Activated CD8-positive, alpha-beta T cell treated with anti-CD3 and anti-CD28 coated beads for 36 hours (primary cell): ENCODE measurements around the gene SPC25. TPM values are rescaled to one million over a fixed set of nuclear protein-coding genes. Genes with fewer than 3 reads are reported as not detected.

ENCODE experiments used
- ATAC-seq: fragments of 200-7000 bp; cut with Tn5 transposase; one replicate; pipeline ENCODE4 v1.10.0; 2021; ENCODE audit warnings: mild to moderate bottlenecking, moderate library complexity
- CTCF ChIA-PET: fragments of 350-600 bp; sonication (Branson Sonifier 250); formaldehyde crosslinking; loops from one replicate; lab custom pipeline; 2021; ENCODE audit warnings: antibody characterized with exemption; lab: Charles Lee
- POLR2A ChIA-PET: fragments of 350-600 bp; sonication (Branson Sonifier 250); formaldehyde crosslinking; loops from one replicate; lab custom pipeline; 2021; ENCODE audit warnings: antibody characterized with exemption; lab: Charles Lee
- DNase-seq: peaks from one replicate; pipeline ENCODE4 v3.0.0-alpha.2; 2020
- H3K27ac Mint-ChIP-seq: one replicate; pipeline ENCODE4 v1.8.0; 2021; ENCODE audit warnings: mild to moderate bottlenecking, mixed read lengths
- H3K27me3 Mint-ChIP-seq: one replicate; pipeline ENCODE4 v1.8.0; 2021; ENCODE audit warnings: mixed read lengths
- H3K36me3 Mint-ChIP-seq: one replicate; pipeline ENCODE4 v1.8.0; 2021; ENCODE audit warnings: low read depth, mixed read lengths
- H3K4me1 Mint-ChIP-seq: one replicate; pipeline ENCODE4 v1.8.0; 2021; ENCODE audit warnings: low read depth, mixed read lengths
- H3K4me3 Mint-ChIP-seq: one replicate; pipeline ENCODE4 v1.8.0; 2021; ENCODE audit warnings: mild to moderate bottlenecking, moderate library complexity, mixed read lengths
- H3K9me3 Mint-ChIP-seq: one replicate; pipeline ENCODE4 v1.8.0; 2021; ENCODE audit warnings: mixed read lengths
- CTCF ChIP-seq: fragments of 200-600 bp; IDR thresholded peaks from one replicate; pipeline ENCODE4 v1.8.0; 2022; ENCODE audit warnings: antibody characterized with exemption, mild to moderate bottlenecking
- intact Hi-C: fragments of 100-400 bp; cut with micrococcal nuclease; formaldehyde crosslinking; loops from one replicate; pipeline ENCODE4 v1.10.0; 2022
- total RNA-seq, 2 experiments: library from RNA; stranded (reverse); gene quantifications; one replicate each; pipeline ENCODE4 v1.2.3, GENCODE V29; 2021

Gene SPC25
- total RNA-seq, 2 experiments from 2014 or later, result 32.0 to 35.6 TPM

GRCh38 chr2:168926621-168927386, 36.6 kb upstream of the SPC25 start:
- TF ChIP-seq CTCF, result no peak
- Mint-ChIP-seq H3K4me3 (no peak overlapping the region), H3K9me3 (no peaks in the 10 kb centered on the region), H3K36me3 (no peaks in the 10 kb centered on the region), H3K4me1 (no peaks in the 10 kb centered on the region), H3K27me3 (peaks cover 17% of the 10 kb centered on the region), H3K27ac (no peak overlapping the region)
- DNase-seq (no peak), ATAC-seq (no peak)
- intact Hi-C loops, result no loop called here
- POLR2A ChIA-PET, result no interaction called here
- CTCF ChIA-PET, result interaction anchor here (0.5 kb wide), 1 partner anchor 137 kb away, joined by 3 read pairs; no protein-coding TSS in a partner anchor

- peak; percentile 86 for TF ChIP-seq CTCF
- H3K4me3 Mint-ChIP-seq, result no peak overlapping the region
- H3K4me1 Mint-ChIP-seq, result peaks cover 11% of the 10 kb centered on the region
- CTCF ChIA-PET, result interaction anchor here (0.7 to 5.2 kb wide), 14 partner anchors 9 to 574 kb away, joined by 3 to 29 read pairs (median 4); no protein-coding TSS in a partner anchor
- intact Hi-C loops, result loop anchor here (2.0 to 5.0 kb wide), 2 partner anchors 148 to 574 kb away; no protein-coding TSS in a partner anchor
- H3K36me3 Mint-ChIP-seq, result peaks cover 2% of the 10 kb centered on the region
- H3K9me3 Mint-ChIP-seq, result no peaks in the 10 kb centered on the region
- POLR2A ChIA-PET, result no interaction called here
- no peak overlapping the region for H3K27ac Mint-ChIP-seq
- H3K27me3 Mint-ChIP-seq, result peaks cover 12% of the 10 kb centered on the region
- peak; percentile 34 for ATAC-seq
- no peak for DNase-seq
Measured at GRCh38 chr2:168920504-168921157, 30.4 kb upstream of the SPC25 start.

GRCh38 chr2:168916331-168916675, 26.1 kb upstream of the SPC25 start:
- intact Hi-C loops, result no loop called here
- H3K9me3 Mint-ChIP-seq, result peaks cover 7% of the 10 kb centered on the region

GRCh38 chr2:168915441-168916330, 25.5 kb upstream of the SPC25 start:
- TF ChIP-seq CTCF, result no peak
- peaks cover 4% of the 10 kb centered on the region for H3K36me3 Mint-ChIP-seq
- DNase-seq (peak; percentile 9), ATAC-seq (peak; percentile 61)
- intact Hi-C loops, result no loop called here
- H3K27ac Mint-ChIP-seq, result no peak overlapping the region
- peaks cover 26% of the 10 kb centered on the region for H3K27me3 Mint-ChIP-seq
- ChIA-PET CTCF (no interaction called here), POLR2A (no interaction called here)
- peaks cover 7% of the 10 kb centered on the region for H3K9me3 Mint-ChIP-seq
- no peak overlapping the region for H3K4me3 Mint-ChIP-seq
- peaks cover 19% of the 10 kb centered on the region for H3K4me1 Mint-ChIP-seq

More at GRCh38 chr2:168916331-168916675, 26.1 kb upstream of the SPC25 start:
- no peak for TF ChIP-seq CTCF
- DNase-seq (no peak), ATAC-seq (no peak)
- POLR2A ChIA-PET, result no interaction called here
- CTCF ChIA-PET, result no interaction called here
- Mint-ChIP-seq H3K4me3 (no peak overlapping the region), H3K4me1 (peaks cover 19% of the 10 kb centered on the region), H3K27me3 (peaks cover 28% of the 10 kb centered on the region), H3K27ac (no peak overlapping the region), H3K36me3 (peaks cover 4% of the 10 kb centered on the region)
